Naive thymus-derived CD4-positive, alpha-beta T cell (primary cell): ENCODE results near the gene UNC45A. TPM values are rescaled to one million over a fixed set of nuclear protein-coding genes. Genes with fewer than 3 reads are reported as not detected.
A peak's percentile ranks its signal among the peaks of the same experiment; 100 is the strongest.
"Not testable (repeated sequence)": the region's sequence is repeated elsewhere in the genome, so short reads cannot be mapped to it uniquely, and the experiment has no call there.

Experiments used
- ATAC-seq: fragments of 150-1000 bp; cut with Tn5 transposase; 2 replicates; pipeline ENCODE4 v1.10.0; 2021; ENCODE audit warnings: mild to moderate bottlenecking, moderate library complexity
- CTCF ChIA-PET: fragments of 350-600 bp; sonication (Branson Sonifier 250); formaldehyde crosslinking; loops from one replicate; lab custom pipeline; 2021; ENCODE audit warnings: antibody characterized with exemption; lab: Charles Lee
- POLR2A ChIA-PET: fragments of 350-600 bp; sonication (Branson Sonifier 250); formaldehyde crosslinking; loops from one replicate; lab custom pipeline; 2021; ENCODE audit warnings: antibody characterized with exemption, inconsistent platforms; lab: Charles Lee
- DNase-seq, 9 donors: peaks; one replicate each; pipeline versions ENCODE4 v3.0.0 to v3.0.0-alpha.2; 2020 to 2022; ENCODE audit warnings: mixed read lengths in 1 of 9
- H3K27ac ChIP-seq: one replicate; pipeline ENCODE4 v1.7.0; 2013; ENCODE audit warnings: mild to moderate bottlenecking, low read depth, low read length, moderate library complexity
- H3K27me3 ChIP-seq, 2 donors: one replicate each; pipeline ENCODE4 v1.7.0; 2013; ENCODE audit warnings: low read length in 2 of 2, mild to moderate bottlenecking in 2 of 2, moderate library complexity in 2 of 2; ENCODE audit not compliant: control insufficient read depth in 2 of 2, insufficient read depth in 2 of 2
- H3K36me3 ChIP-seq, 3 experiments: 1 replicate in 2 of 3; 2 replicates in 1 of 3; pipeline ENCODE4 v1.7.0; 2013; ENCODE audit warnings: low read length in 3 of 3, mild to moderate bottlenecking in 3 of 3, moderate library complexity in 1 of 3; ENCODE audit not compliant: insufficient read depth in 3 of 3, control insufficient read depth in 2 of 3
- H3K4me1 ChIP-seq, 2 donors: one replicate each; pipeline ENCODE4 v1.7.0; 2013; ENCODE audit warnings: low read length in 2 of 2, mild to moderate bottlenecking in 2 of 2, moderate library complexity in 1 of 2; ENCODE audit not compliant: control insufficient read depth in 2 of 2, insufficient read depth in 2 of 2
- H3K4me3 ChIP-seq: 2 replicates; pipeline ENCODE4 v1.7.0; 2013; ENCODE audit warnings: mild to moderate bottlenecking, low read length
- H3K9me3 ChIP-seq, 3 experiments: 1 replicate in 2 of 3; 2 replicates in 1 of 3; pipeline ENCODE4 v1.7.0; 2013; ENCODE audit warnings: low read length in 3 of 3; ENCODE audit not compliant: control insufficient read depth in 2 of 3
- H3K27ac Mint-ChIP-seq, 9 donors: one replicate each; pipeline ENCODE4 v1.8.0; 2020 to 2022; ENCODE audit warnings: mixed read lengths in 9 of 9, mild to moderate bottlenecking in 8 of 9, moderate library complexity in 5 of 9, inconsistent platforms in 2 of 9
- H3K27me3 Mint-ChIP-seq, 5 donors: one replicate each; pipeline ENCODE4 v1.8.0; 2021 to 2022; ENCODE audit warnings: mixed read lengths in 5 of 5, mild to moderate bottlenecking in 1 of 5
- H3K36me3 Mint-ChIP-seq, 5 donors: one replicate each; pipeline ENCODE4 v1.8.0; 2020 to 2022; ENCODE audit warnings: mixed read lengths in 5 of 5, mild to moderate bottlenecking in 3 of 5, inconsistent platforms in 1 of 5
- H3K4me1 Mint-ChIP-seq, 7 donors: one replicate each; pipeline ENCODE4 v1.8.0; 2020 to 2022; ENCODE audit warnings: mixed read lengths in 7 of 7, mild to moderate bottlenecking in 3 of 7, inconsistent platforms in 1 of 7
- H3K4me3 Mint-ChIP-seq, 10 donors: one replicate each; pipeline ENCODE4 v1.8.0; 2020 to 2022; ENCODE audit warnings: mild to moderate bottlenecking in 10 of 10, mixed read lengths in 10 of 10, moderate library complexity in 6 of 10, inconsistent platforms in 2 of 10
- H3K9me3 Mint-ChIP-seq, 11 donors: one replicate each; pipeline ENCODE4 v1.8.0; 2020 to 2022; ENCODE audit warnings: mixed read lengths in 11 of 11, mild to moderate bottlenecking in 4 of 11, inconsistent platforms in 1 of 11, moderate library complexity in 1 of 11
- intact Hi-C, 2 donors: fragments of 100-400 bp; cut with micrococcal nuclease; formaldehyde crosslinking; loops; one replicate each; pipeline ENCODE4 v1.15.1; 2023
- polyA plus RNA-seq, 2 donors: library from polyadenylated mRNA; unstranded; fragments of 300-500 nt; fragmentation: Illumina TruSeq; gene quantifications; one replicate each; pipeline ENCODE4 v1.2.3, GENCODE V29; 2021
- total RNA-seq, 6 experiments: library from RNA in 5 of 6; stranded (reverse) in 5 of 6; gene quantifications; 1 replicate in 5 of 6; 2 replicates in 1 of 6; pipeline ENCODE4 v1.2.3 and lab custom pipeline; 2021 to 2026

Gene UNC45A
- total and polyA plus RNA-seq, 7 experiments from 2014 or later = 34.2 to 75.1 (median 62.0) TPM

- Mint-ChIP-seq H3K9me3 (no peaks in the 10 kb centered on the region), H3K36me3 (peaks cover 9 to 37% (median 21%) of the 10 kb centered on the region in 5 donors), H3K27ac (no peak overlapping the region), H3K4me3 (peak overlapping the region in 1 of 10 donors; percentile 21), H3K4me1 (peaks cover 11 to 33% (median 28%) of the 10 kb centered on the region in 7 donors), H3K27me3 (no peaks in the 10 kb centered on the region)
- Histone ChIP-seq H3K4me3 (no peak overlapping the region), H3K27me3 (no peaks in the 10 kb centered on the region), H3K9me3 (no peaks in the 10 kb centered on the region), H3K27ac (no peak overlapping the region), H3K4me1 (peaks cover 12 to 16% of the 10 kb centered on the region in 2 donors), H3K36me3 (peaks cover 11 to 60% (median 22%) of the 10 kb centered on the region in 3 experiments)
- POLR2A ChIA-PET = interaction anchor here (8.3 kb wide), 1 partner anchor 27 kb away, joined by 213 read pairs; the partner anchor contains the start of genes HDDC3 and UNC45A
- CTCF ChIA-PET = interaction anchor here (0.6 to 8.0 kb wide), 2 partner anchors 27 to 84 kb away, joined by 4 to 150 read pairs; partner anchors contain the start of genes HDDC3 and UNC45A
- intact Hi-C loops = no loop called here
- ATAC-seq (no peak), DNase-seq (no peak)
These were observed 28.8 kb upstream of the UNC45A start for GRCh38 chr15:90906181-90906849.

- peaks cover 6 to 8% of the 10 kb centered on the region in 2 donors for H3K4me1 ChIP-seq
- ChIA-PET POLR2A (no interaction called here), CTCF (interaction anchor here (0.5 to 8.0 kb wide), 3 partner anchors 19 to 85 kb away, joined by 3 to 150 read pairs (median 4); partner anchors contain the start of genes HDDC3 and UNC45A)
- Mint-ChIP-seq H3K9me3 (no peaks in the 10 kb centered on the region), H3K36me3 (peaks cover 9 to 37% (median 21%) of the 10 kb centered on the region in 5 donors), H3K27ac (no peak overlapping the region), H3K4me1 (peaks cover 11 to 24% (median 20%) of the 10 kb centered on the region in 7 donors), H3K4me3 (no peak overlapping the region), H3K27me3 (no peaks in the 10 kb centered on the region)
- no peak overlapping the region for H3K27ac ChIP-seq
- no peak overlapping the region for H3K4me3 ChIP-seq
- ATAC-seq (no peak), DNase-seq (no peak)
- peaks cover 13 to 68% (median 29%) of the 10 kb centered on the region in 3 experiments for H3K36me3 ChIP-seq
- H3K9me3 ChIP-seq = no peaks in the 10 kb centered on the region
- intact Hi-C loops = no loop called here
- no peaks in the 10 kb centered on the region for H3K27me3 ChIP-seq
These were observed 27.9 kb upstream of the UNC45A start for GRCh38 chr15:90907051-90907660.

GRCh38 chr15:90907838-90908507, 27.1 kb upstream of the UNC45A start:
- no peaks in the 10 kb centered on the region for H3K27me3 Mint-ChIP-seq
- H3K36me3 ChIP-seq = peaks cover 13 to 76% (median 35%) of the 10 kb centered on the region in 3 experiments
- no peak overlapping the region for H3K27ac Mint-ChIP-seq
- H3K4me3 ChIP-seq = no peak overlapping the region
- DNase-seq = no peak
- peaks cover 11 to 22% (median 19%) of the 10 kb centered on the region in 7 donors for H3K4me1 Mint-ChIP-seq
- peaks cover 9 to 41% (median 24%) of the 10 kb centered on the region in 5 donors for H3K36me3 Mint-ChIP-seq
- H3K27me3 ChIP-seq = no peaks in the 10 kb centered on the region
- H3K9me3 ChIP-seq = no peaks in the 10 kb centered on the region
- intact Hi-C loops = no loop called here
- H3K27ac ChIP-seq = no peak overlapping the region
- ChIA-PET POLR2A (no interaction called here), CTCF (no interaction called here)
- no peak overlapping the region for H3K4me3 Mint-ChIP-seq
- no peaks in the 10 kb centered on the region for H3K9me3 Mint-ChIP-seq
- peaks cover 6 to 8% of the 10 kb centered on the region in 2 donors for H3K4me1 ChIP-seq
- ATAC-seq = no peak

- H3K4me3 ChIP-seq, H3K4me3 Mint-ChIP-seq, H3K27ac Mint-ChIP-seq, H3K27me3 Mint-ChIP-seq, ATAC-seq, H3K9me3 ChIP-seq, intact Hi-C loops, H3K27ac ChIP-seq, H3K4me1 ChIP-seq, DNase-seq, CTCF ChIA-PET, H3K27me3 ChIP-seq, H3K9me3 Mint-ChIP-seq: not testable (repeated sequence)
- peaks cover 9 to 54% (median 25%) of the 10 kb centered on the region in 5 donors for H3K36me3 Mint-ChIP-seq
- H3K36me3 ChIP-seq = peaks cover 13 to 91% (median 43%) of the 10 kb centered on the region in 3 experiments
- POLR2A ChIA-PET = interaction anchor here (0.6 to 1.1 kb wide), 2 partner anchors 16 to 22 kb away, joined by 3 to 4 read pairs; no protein-coding TSS in a partner anchor
- H3K4me1 Mint-ChIP-seq = peaks cover 4 to 14% (median 13%) of the 10 kb centered on the region in 7 donors
These were observed 25.6 kb upstream of the UNC45A start for GRCh38 chr15:90909449-90909848.

GRCh38 chr15:90909976-90910375, 25.1 kb upstream of the UNC45A start:
- H3K36me3 Mint-ChIP-seq = peaks cover 9 to 54% (median 25%) of the 10 kb centered on the region in 5 donors
- CTCF ChIA-PET = no interaction called here
- H3K9me3 Mint-ChIP-seq = no peaks in the 10 kb centered on the region

More at GRCh38 chr15:90909976-90910375, 25.1 kb upstream of the UNC45A start:
- Mint-ChIP-seq H3K27me3 (no peaks in the 10 kb centered on the region), H3K4me3 (no peak overlapping the region), H3K27ac (no peak overlapping the region), H3K4me1 (peaks cover 4 to 11% (median 9%) of the 10 kb centered on the region in 7 donors)
- Histone ChIP-seq H3K4me3 (no peak overlapping the region), H3K27ac (no peak overlapping the region), H3K9me3 (no peaks in the 10 kb centered on the region), H3K4me1 (no peaks in the 10 kb centered on the region), H3K27me3 (no peaks in the 10 kb centered on the region), H3K36me3 (peaks cover 13 to 95% (median 43%) of the 10 kb centered on the region in 3 experiments)
- DNase-seq (no peak), ATAC-seq (no peak)
- intact Hi-C loops = no loop called here
- POLR2A ChIA-PET = no interaction called here
